ENCODE measurements around the gene ADH6. TPM values are rescaled to one million over a fixed set of nuclear protein-coding genes. Genes with fewer than 3 reads are reported as not detected.
"Not testable (repeated sequence)": the region's sequence is repeated elsewhere in the genome, so short reads cannot be mapped to it uniquely, and the experiment has no call there.

Gene ADH6
- total and polyA plus RNA-seq, 7 donors = 0.03 TPM; not detected in 6

GRCh38 chr4:99234331-99235010, 15.4 kb upstream of the ADH6 start:
- no peak for TF ChIP-seq CTCF (IDR thresholded peaks at IDR 0.05)
- no peak overlapping the region for H3K27ac ChIP-seq
- peaks cover 6% of the 10 kb centered on the region for H3K9me3 ChIP-seq
- DNase-seq = no peak
- intact Hi-C loops (cut with DNase I) = no loop called here
- no peaks in the 10 kb centered on the region for H3K4me1 ChIP-seq
- no peaks in the 10 kb centered on the region for H3K36me3 ChIP-seq (ENCODE audit: insufficient read depth in 1 of 2, low read depth in 1 of 2)
- no peak for ATAC-seq
- H3K27me3 ChIP-seq (ENCODE audit: insufficient read depth in 3 of 3, low read length in 2 of 3) = no peaks in the 10 kb centered on the region
- no peak overlapping the region for H3K4me3 ChIP-seq
- WGBS, 3 donors = 64 to 73% (median 66%) methylated on average over 2 of the region's 2 CpGs

DNA sequence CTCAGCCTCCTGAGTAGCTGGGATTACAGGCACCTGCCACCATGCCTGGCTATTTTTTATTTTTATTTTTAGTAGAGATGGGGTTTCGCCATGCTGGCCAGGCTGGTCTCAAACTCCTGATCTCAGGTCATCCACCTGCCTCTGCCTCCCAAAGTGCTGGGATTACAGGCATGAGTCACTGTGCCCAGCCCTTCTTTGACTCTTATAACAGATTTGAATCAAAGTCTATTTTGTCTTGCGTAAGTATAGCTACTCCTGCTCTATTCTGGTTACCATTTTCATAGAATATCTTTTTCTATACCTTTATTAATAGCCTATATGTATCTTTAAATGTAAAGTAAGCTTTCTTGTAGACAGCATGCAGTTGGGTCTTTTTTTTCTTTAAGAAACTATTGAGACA, 14.4 kb upstream of the ADH6 start:
- WGBS, 3 donors = 81 to 94% (median 88%) methylated on average over 2 of the region's 2 CpGs
- H3K36me3 ChIP-seq (ENCODE audit: insufficient read depth in 1 of 2, low read depth in 1 of 2); ATAC-seq; H3K27ac ChIP-seq; DNase-seq; intact Hi-C loops (cut with DNase I); H3K4me3 ChIP-seq; H3K4me1 ChIP-seq; H3K9me3 ChIP-seq; H3K27me3 ChIP-seq (ENCODE audit: insufficient read depth in 3 of 3, low read length in 2 of 3): not testable (repeated sequence)

DNA sequence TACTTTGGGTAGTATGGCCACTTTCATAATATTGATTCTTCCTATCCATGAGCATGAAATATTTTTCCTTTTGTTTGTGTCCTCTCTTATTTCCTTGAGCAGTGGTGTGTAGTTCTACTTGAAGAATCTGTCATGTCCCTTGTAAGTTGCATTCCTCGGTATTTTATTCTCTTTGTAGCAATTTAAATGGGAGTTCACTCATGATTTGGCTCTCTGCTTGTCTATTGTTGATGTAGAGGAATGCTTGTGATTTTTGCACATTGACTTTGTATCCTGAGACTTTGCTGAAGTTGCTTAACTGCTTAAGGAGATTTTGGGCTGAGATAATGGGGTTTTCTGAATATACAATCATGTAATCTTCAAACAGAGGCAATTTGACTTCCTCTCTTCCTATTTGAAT, 9.7 kb upstream of the ADH6 start:
- H3K4me3 ChIP-seq; H3K36me3 ChIP-seq (ENCODE audit: insufficient read depth in 1 of 2, low read depth in 1 of 2); H3K4me1 ChIP-seq; H3K9me3 ChIP-seq; DNase-seq; intact Hi-C loops (cut with DNase I); H3K27ac ChIP-seq; ATAC-seq; H3K27me3 ChIP-seq (ENCODE audit: insufficient read depth in 3 of 3, low read length in 2 of 3): not testable (repeated sequence)
- 75 to 84% (median 77%) methylated on average over 1 of the region's 1 CpG for WGBS, 3 donors

DNA sequence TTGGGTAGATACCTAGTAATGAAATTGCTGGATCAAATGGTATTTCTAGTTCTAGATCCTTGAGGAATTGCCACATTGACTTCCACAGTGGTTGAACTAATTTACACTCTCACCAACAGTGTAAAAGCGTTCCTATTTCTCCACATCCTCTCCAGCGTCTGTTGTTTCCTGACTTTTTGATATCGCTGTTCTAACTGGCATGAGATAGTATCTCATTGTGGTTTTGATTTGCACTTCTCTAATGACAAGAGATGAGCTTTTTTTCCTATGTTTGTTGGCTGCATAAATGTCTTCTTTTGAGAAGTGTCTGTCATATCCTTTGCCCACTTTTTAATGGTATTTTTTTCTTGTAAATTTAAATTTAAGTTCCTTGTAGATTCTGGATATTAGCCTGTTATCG, 8.6 kb upstream of the ADH6 start:
- ATAC-seq; H3K4me3 ChIP-seq; H3K27ac ChIP-seq; DNase-seq; H3K4me1 ChIP-seq; intact Hi-C loops (cut with DNase I); H3K27me3 ChIP-seq (ENCODE audit: insufficient read depth in 3 of 3, low read length in 2 of 3); H3K36me3 ChIP-seq (ENCODE audit: insufficient read depth in 1 of 2, low read depth in 1 of 2); H3K9me3 ChIP-seq: not testable (repeated sequence)
- WGBS, 3 donors = 90 to 94% (median 92%) methylated on average over 4 of the region's 4 CpGs

GRCh38 chr4:99221980-99222379, 2.9 kb upstream of the ADH6 start:
- 11 to 19% (median 13%) methylated on average over 1 of the region's 1 CpG for WGBS, 3 donors
- no peak for ATAC-seq
- intact Hi-C loops (cut with DNase I) = no loop called here

DNA sequence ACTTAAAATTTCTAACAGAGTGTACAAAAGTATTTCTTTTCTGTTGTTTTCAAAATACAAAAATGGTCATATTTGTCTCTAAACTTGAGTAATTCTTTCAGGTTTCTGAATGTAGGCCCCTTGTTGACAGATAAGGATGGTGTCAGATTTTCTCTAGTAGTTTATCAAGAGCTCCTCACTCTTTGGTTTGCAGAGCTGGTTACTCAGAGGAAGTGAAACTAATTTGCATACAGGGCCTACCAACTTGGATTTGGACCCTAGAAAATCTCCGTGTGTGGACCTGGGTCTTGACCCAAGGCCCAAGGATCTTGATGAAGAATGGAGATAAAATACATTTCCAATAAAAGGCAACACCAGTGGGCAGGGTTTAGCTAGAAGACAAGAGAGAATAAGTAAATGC, 433 bp upstream of the ADH6 start:
- DNase-seq (no peak), ATAC-seq (no peak)
- Histone ChIP-seq H3K36me3 (ENCODE audit: insufficient read depth in 1 of 2, low read depth in 1 of 2) (no peaks in the 10 kb centered on the region), H3K4me1 (no peaks in the 10 kb centered on the region), H3K27me3 (ENCODE audit: insufficient read depth in 3 of 3, low read length in 2 of 3) (no peaks in the 10 kb centered on the region), H3K27ac (no peak overlapping the region), H3K4me3 (no peak overlapping the region), H3K9me3 (no peaks in the 10 kb centered on the region)
- no peak for TF ChIP-seq CTCF (IDR thresholded peaks at IDR 0.05)
- intact Hi-C loops (cut with DNase I) = no loop called here
- 59 to 69% (median 64%) methylated on average over 1 of the region's 1 CpG for WGBS, 3 donors

More at GRCh38 chr4:99221980-99222379, 2.9 kb upstream of the ADH6 start:
- Histone ChIP-seq H3K36me3 (ENCODE audit: insufficient read depth in 1 of 2, low read depth in 1 of 2) (no peaks in the 10 kb centered on the region), H3K4me3 (no peak overlapping the region), H3K27ac (no peak overlapping the region), H3K27me3 (ENCODE audit: insufficient read depth in 3 of 3, low read length in 2 of 3) (no peaks in the 10 kb centered on the region), H3K9me3 (no peaks in the 10 kb centered on the region), H3K4me1 (no peaks in the 10 kb centered on the region)
- TF ChIP-seq CTCF (IDR thresholded peaks at IDR 0.05) = no peak
- DNase-seq = no peak
